ENCODE data around the gene ZFP3.
"Not testable (repeated sequence)": the region's sequence is repeated elsewhere in the genome, so short reads cannot be mapped to it uniquely, and the experiment has no call there.

The ZFP3 gene

GRCh38 chr17:5138616-5139457 is 60.6 kb downstream of the ZFP3 start:
- DNase-seq (ENCODE audit: low read depth) = no peak

GRCh38 chr17:5139458-5139732 is 61.1 kb downstream of the ZFP3 start:
- DNase-seq (ENCODE audit: low read depth) = no peak

DNA sequence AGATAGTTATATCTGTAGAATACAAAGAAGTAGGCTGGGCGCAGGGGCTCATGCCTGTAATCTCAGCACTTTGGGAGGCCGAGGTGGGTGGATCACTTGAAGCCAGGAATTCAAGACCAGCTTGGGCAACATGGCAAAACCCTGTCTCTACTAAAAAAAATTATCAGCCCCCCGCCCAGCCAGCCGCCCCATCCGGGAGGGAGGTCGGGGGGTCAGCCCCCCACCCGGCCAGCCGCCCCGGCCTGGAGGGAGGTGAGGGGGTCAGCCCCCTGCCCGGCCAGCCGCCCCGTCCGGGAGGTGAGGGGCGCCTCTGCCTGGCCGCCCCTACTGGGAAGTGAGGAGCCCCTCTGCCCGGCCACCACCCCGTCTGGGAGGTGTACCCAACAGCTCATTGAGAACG is 64.6 kb downstream of the ZFP3 start:
- DNase-seq (ENCODE audit: low read depth) = not testable (repeated sequence)
